Breast epithelium (tissue), 4 donors: ENCODE measurements around the gene RBM23. TPM values are rescaled to one million over a fixed set of nuclear protein-coding genes. Genes with fewer than 3 reads are reported as not detected.
"Not testable (repeated sequence)": the region's sequence is repeated elsewhere in the genome, so short reads cannot be mapped to it uniquely, and the experiment has no call there.

Experiments used
- DNase-seq, 2 donors: peaks; one replicate each; pipeline ENCODE4 v3.0.0-alpha.2; 2019; ENCODE audit warnings: low spot score in 2 of 2
- H3K27ac ChIP-seq, 2 donors: fragments of 200-600 bp; sonication (generic) in 1 of 2; one replicate each; pipeline ENCODE4 v1.5.1; 2016 to 2019; ENCODE audit warnings: mild to moderate bottlenecking in 1 of 2
- H3K27me3 ChIP-seq, 2 donors: fragments of 200-600 bp; sonication (generic) in 1 of 2; one replicate each; pipeline versions ENCODE4 v1.5.1 to v1.6.0; 2017 to 2019; ENCODE audit warnings: control low read depth in 1 of 2, mild to moderate bottlenecking in 1 of 2
- H3K36me3 ChIP-seq: fragments of 200-600 bp; one replicate; pipeline ENCODE4 v1.5.1; 2019
- H3K4me1 ChIP-seq, 2 donors: fragments of 200-600 bp; sonication (generic); one replicate each; pipeline ENCODE4 v1.5.1; 2016 to 2019; ENCODE audit warnings: control low read depth in 1 of 2
- H3K4me3 ChIP-seq, 3 donors: fragments of 200-600 bp; sonication (generic); 1 replicate in 2 of 3; 2 replicates in 1 of 3; pipeline ENCODE4 v1.5.1; 2016 to 2019; ENCODE audit warnings: mild to moderate bottlenecking in 3 of 3, moderate library complexity in 2 of 3
- H3K9me3 ChIP-seq, 2 donors: fragments of 200-600 bp; sonication (generic) in 1 of 2; one replicate each; pipeline ENCODE4 v1.5.1; 2016 to 2019; ENCODE audit warnings: control low read depth in 1 of 2
- CTCF ChIP-seq, 3 donors: fragments of 450-650 bp; IDR thresholded peaks; one replicate each; pipeline ENCODE4 v1.5.1; 2016 to 2017; ENCODE audit warnings: antibody characterized with exemption in 3 of 3, mild to moderate bottlenecking in 3 of 3, moderate library complexity in 3 of 3
- POLR2A ChIP-seq: fragments of 450-650 bp; IDR thresholded peaks from one replicate; pipeline ENCODE4 v1.6.1; 2016; ENCODE audit warnings: antibody characterized with exemption, mild to moderate bottlenecking, moderate library complexity
- POLR2AphosphoS5 ChIP-seq, 3 donors: sonication (generic); formaldehyde crosslinking; IDR thresholded peaks; one replicate each; pipeline ENCODE4 v1.6.1; 2017; ENCODE audit warnings: antibody characterized with exemption in 3 of 3
- intact Hi-C: fragments of 100-400 bp; cut with DNase I; formaldehyde crosslinking; loops from one replicate; pipeline ENCODE4 v1.15.1; 2023; ENCODE audit warnings: low total_unique reads
- total RNA-seq, 3 donors: library from RNA; depleted of rRNA; stranded (reverse); fragments of >200 nt; gene quantifications; one replicate each; pipeline ENCODE4 v1.1.0, GENCODE V29; 2016

Gene RBM23
- total RNA-seq, 3 donors from 2014 or later: 85.5 to 194 (median 174) TPM

GRCh38 chr14:22915886-22916521 is 2.9 kb downstream of the RBM23 start:
- Histone ChIP-seq H3K27me3 (no peaks in the 10 kb centered on the region), H3K9me3 (no peaks in the 10 kb centered on the region), H3K4me3 (no peak overlapping the region), H3K27ac (peak overlapping the region in 1 of 2 donors; percentile 15), H3K36me3 (no peaks in the 10 kb centered on the region), H3K4me1 (peaks cover 0 to 5% of the 10 kb centered on the region in 2 donors)
- intact Hi-C loops: no loop called here
- no peak for DNase-seq
- TF ChIP-seq CTCF (IDR thresholded peaks at IDR 0.05) (no peak), POLR2AphosphoS5 (IDR thresholded peaks at IDR 0.05) (peak in 1 of 3 donors; percentile 24), POLR2A (no peak)

- H3K36me3 ChIP-seq, H3K27me3 ChIP-seq, H3K27ac ChIP-seq, H3K4me3 ChIP-seq, H3K9me3 ChIP-seq, H3K4me1 ChIP-seq, DNase-seq, intact Hi-C loops: not testable (repeated sequence)
These were observed 4.1 kb downstream of the RBM23 start for GRCh38 chr14:22914836-22915235.

GRCh38 chr14:22910916-22911315 is 8.0 kb downstream of the RBM23 start:
- Histone ChIP-seq H3K27ac (no peak overlapping the region), H3K9me3 (no peaks in the 10 kb centered on the region), H3K4me1 (peaks cover 0 to 4% of the 10 kb centered on the region in 2 donors), H3K36me3 (peaks cover 4% of the 10 kb centered on the region), H3K4me3 (no peak overlapping the region), H3K27me3 (no peaks in the 10 kb centered on the region)
- DNase-seq: no peak
- TF ChIP-seq CTCF (IDR thresholded peaks at IDR 0.05) (no peak), POLR2AphosphoS5 (IDR thresholded peaks at IDR 0.05) (no peak), POLR2A (no peak)
- intact Hi-C loops: no loop called here

GRCh38 chr14:22908601-22909000 is 10.3 kb downstream of the RBM23 start:
- Histone ChIP-seq H3K4me1 (no peaks in the 10 kb centered on the region), H3K27ac (no peak overlapping the region), H3K36me3 (peaks cover 10% of the 10 kb centered on the region), H3K27me3 (no peaks in the 10 kb centered on the region), H3K4me3 (no peak overlapping the region), H3K9me3 (no peaks in the 10 kb centered on the region)
- intact Hi-C loops: no loop called here
- TF ChIP-seq POLR2A: no peak
- TF ChIP-seq CTCF (IDR thresholded peaks at IDR 0.05): no peak
- TF ChIP-seq POLR2AphosphoS5 (IDR thresholded peaks at IDR 0.05): no peak
- no peak for DNase-seq

- no peak overlapping the region for H3K4me3 ChIP-seq
- no peak for TF ChIP-seq POLR2A
- TF ChIP-seq CTCF (IDR thresholded peaks at IDR 0.05): no peak
- no peak for TF ChIP-seq POLR2AphosphoS5 (IDR thresholded peaks at IDR 0.05)
- H3K27ac ChIP-seq: no peak overlapping the region
- no peaks in the 10 kb centered on the region for H3K9me3 ChIP-seq
- peaks cover 10% of the 10 kb centered on the region for H3K36me3 ChIP-seq
- no peaks in the 10 kb centered on the region for H3K4me1 ChIP-seq
- H3K27me3 ChIP-seq: no peaks in the 10 kb centered on the region
- intact Hi-C loops: no loop called here
- no peak for DNase-seq
These were observed 11.5 kb downstream of the RBM23 start for GRCh38 chr14:22907429-22907828.

- intact Hi-C loops: no loop called here
- H3K4me3 ChIP-seq: no peak overlapping the region
- H3K27ac ChIP-seq: no peak overlapping the region
- H3K4me1 ChIP-seq: no peaks in the 10 kb centered on the region
- no peak for TF ChIP-seq CTCF (IDR thresholded peaks at IDR 0.05)
- no peak for TF ChIP-seq POLR2A
- no peak for TF ChIP-seq POLR2AphosphoS5 (IDR thresholded peaks at IDR 0.05)
- no peak for DNase-seq
- no peaks in the 10 kb centered on the region for H3K9me3 ChIP-seq
- H3K36me3 ChIP-seq: peaks cover 10% of the 10 kb centered on the region
- H3K27me3 ChIP-seq: no peaks in the 10 kb centered on the region
These were observed 12.9 kb downstream of the RBM23 start for GRCh38 chr14:22906073-22906472.
